ENCODE measurements around the gene QKI. TPM values are rescaled to one million over a fixed set of nuclear protein-coding genes. Genes with fewer than 3 reads are reported as not detected.

The QKI gene
- total and polyA plus RNA-seq, 2 of the 8 experiments (the other 6 are each of a cell fraction or from before 2014, with no cell fraction given) = 181 to 183 TPM

DNA sequence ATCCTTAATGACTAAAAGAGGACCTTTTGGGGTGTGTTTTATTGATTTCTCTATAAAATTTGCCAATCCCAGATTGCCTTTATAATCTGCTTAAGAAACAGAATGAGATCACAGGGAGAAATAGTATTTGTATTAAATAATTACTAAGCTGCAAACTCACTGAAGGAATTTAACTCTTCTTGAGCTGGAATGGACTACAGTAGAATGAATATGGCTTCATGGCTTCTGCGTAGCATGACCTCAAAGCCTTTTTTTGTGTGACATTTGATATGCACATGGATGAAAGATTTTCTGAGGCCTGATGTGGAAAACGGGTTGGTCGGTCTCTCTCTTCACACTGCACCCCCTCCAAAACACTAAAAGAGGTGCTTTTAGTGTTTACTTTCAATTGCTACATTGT lies 115.9 kb downstream of the QKI start (continued):
- TF ChIP-seq, protein P1, sequence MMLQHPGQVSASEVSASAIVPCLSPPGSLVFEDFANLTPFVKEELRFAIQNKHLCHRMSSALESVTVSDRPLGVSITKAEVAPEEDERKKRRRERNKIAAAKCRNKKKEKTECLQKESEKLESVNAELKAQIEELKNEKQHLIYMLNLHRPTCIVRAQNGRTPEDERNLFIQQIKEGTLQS (IDR thresholded peaks at IDR 0.05; ENCODE audit: insufficient read depth, low read depth, low read length) = no peak
